GM18511 (cell line): Measurements from ENCODE around the gene HOXA11.

Experiments used
- ATAC-seq: cut with Tn5 transposase; IDR thresholded peaks from one replicate; pipeline ENCODE4 v1.9.1; 2021; ENCODE audit warnings: mild to moderate bottlenecking, moderate library complexity; ENCODE audit not compliant: unreplicated experiment

Gene HOXA11

DNA sequence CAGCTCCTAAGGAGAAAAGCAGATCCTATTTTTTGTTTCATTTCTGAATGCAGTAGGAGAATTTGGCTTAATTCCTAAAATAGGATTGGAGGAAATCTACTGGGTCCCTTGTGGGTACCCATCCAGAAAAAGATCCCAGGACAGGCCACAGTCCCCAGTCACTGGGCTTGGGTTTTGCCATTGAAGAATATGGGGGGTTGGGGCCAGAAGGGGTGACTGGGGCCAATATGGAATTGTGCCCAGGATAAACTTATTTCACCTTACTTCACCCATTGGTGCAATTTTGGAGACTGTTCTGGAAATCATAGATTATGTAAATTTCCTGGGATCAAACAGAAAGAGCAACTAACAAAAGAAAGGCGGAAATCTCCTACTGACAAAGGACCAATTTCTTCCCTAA is 46.6 kb downstream of the HOXA11 start:
- no peak for ATAC-seq

- ATAC-seq = no peak
These were observed 47.3 kb downstream of the HOXA11 start for GRCh38 chr7:27137640-27138315.

DNA sequence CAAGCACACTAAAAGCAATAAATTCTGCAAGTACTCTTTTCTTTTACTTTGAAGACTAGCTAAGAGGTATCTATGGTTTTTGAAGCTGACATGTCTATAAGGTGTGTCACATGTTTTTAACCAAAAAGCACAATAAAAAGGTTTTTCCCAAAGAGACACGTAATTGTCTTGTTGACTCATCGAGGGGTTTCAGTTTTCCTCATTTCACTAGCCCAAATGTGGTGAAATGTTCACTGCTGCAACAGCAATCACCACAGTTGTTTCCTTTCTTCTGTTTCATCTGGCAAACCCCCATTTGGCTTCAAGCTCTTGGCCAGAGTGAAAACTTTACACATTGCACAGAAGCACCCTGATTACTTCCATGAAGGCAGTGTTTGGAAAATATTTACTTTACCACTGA is 50.6 kb downstream of the HOXA11 start:
- no peak for ATAC-seq

GRCh38 chr7:27133409-27134231 is 51.4 kb downstream of the HOXA11 start:
- no peak for ATAC-seq

GRCh38 chr7:27132978-27133377 is 52.1 kb downstream of the HOXA11 start:
- no peak for ATAC-seq

DNA sequence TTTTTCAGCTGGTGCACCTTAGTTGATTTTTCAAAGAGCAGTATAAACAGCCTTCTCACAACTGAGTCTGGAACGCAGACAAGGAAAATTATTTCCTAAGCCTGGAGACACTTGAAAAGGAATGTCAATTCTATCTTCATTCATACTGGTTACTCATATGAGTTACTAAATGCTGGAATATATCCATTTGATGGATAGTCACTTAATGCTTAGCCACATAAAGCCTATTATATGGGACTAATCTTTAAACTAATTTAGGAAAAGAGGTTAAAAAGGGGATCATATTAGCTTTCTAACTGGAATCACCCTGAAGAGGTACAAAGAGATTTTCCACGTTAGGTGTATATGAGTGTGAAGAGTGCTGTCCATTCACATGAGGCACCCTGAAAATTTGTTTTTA is 52.8 kb downstream of the HOXA11 start:
- ATAC-seq = no peak

GRCh38 chr7:27131390-27131819 is 53.6 kb downstream of the HOXA11 start:
- ATAC-seq = no peak
